ENCODE measurements around the gene NLRP1. TPM values are rescaled to one million over a fixed set of nuclear protein-coding genes. Genes with fewer than 3 reads are reported as not detected.

The NLRP1 gene
- total RNA-seq, 2 experiments from 2014 or later, result 254 to 258 TPM

- H3K27me3 ChIP-seq (ENCODE audit: control insufficient read depth in 1 of 2, insufficient read depth in 2 of 2, low read length in 2 of 2), result no peaks in the 10 kb centered on the region
- Mint-ChIP-seq H3K4me3 (peak overlapping the region; percentile 69), H3K36me3 (ENCODE audit: low read depth) (peaks cover 19% of the 10 kb centered on the region), H3K27me3 (no peaks in the 10 kb centered on the region), H3K4me1 (ENCODE audit: low read depth) (peaks cover 43% of the 10 kb centered on the region), H3K27ac (peak overlapping the region; percentile 0), H3K9me3 (no peaks in the 10 kb centered on the region)
- DNase-seq (peak in 3 of 14 experiments; percentile 1 to 38 (median 37)), ATAC-seq (ENCODE audit: poor library complexity) (peak; percentile 39)
- H3K27ac ChIP-seq (ENCODE audit: low read depth in 1 of 2, low read length in 2 of 2), result no peak overlapping the region
- TF ChIP-seq, protein P1, sequence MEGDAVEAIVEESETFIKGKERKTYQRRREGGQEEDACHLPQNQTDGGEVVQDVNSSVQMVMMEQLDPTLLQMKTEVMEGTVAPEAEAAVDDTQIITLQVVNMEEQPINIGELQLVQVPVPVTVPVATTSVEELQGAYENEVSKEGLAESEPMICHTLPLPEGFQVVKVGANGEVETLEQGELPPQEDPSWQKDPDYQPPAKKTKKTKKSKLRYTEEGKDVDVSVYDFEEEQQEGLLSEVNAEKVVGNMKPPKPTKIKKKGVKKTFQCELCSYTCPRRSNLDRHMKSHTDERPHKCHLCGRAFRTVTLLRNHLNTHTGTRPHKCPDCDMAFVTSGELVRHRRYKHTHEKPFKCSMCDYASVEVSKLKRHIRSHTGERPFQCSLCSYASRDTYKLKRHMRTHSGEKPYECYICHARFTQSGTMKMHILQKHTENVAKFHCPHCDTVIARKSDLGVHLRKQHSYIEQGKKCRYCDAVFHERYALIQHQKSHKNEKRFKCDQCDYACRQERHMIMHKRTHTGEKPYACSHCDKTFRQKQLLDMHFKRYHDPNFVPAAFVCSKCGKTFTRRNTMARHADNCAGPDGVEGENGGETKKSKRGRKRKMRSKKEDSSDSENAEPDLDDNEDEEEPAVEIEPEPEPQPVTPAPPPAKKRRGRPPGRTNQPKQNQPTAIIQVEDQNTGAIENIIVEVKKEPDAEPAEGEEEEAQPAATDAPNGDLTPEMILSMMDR (IDR thresholded peaks at IDR 0.05), result no peak
- ChIA-PET CTCF (interaction anchor here (2.2 kb wide), 1 partner anchor 29 kb away, joined by 21 read pairs; the partner anchor contains the start of gene C1QBP), POLR2A (interaction anchor here (1.2 to 2.8 kb wide), 5 partner anchors 17 to 276 kb away, joined by 3 to 33 read pairs (median 4); partner anchors contain the start of genes C1QBP, DERL2, MIS12 and NUP88)
- peaks cover 24% of the 10 kb centered on the region for H3K4me1 ChIP-seq (ENCODE audit: insufficient read depth, low read length)
- H3K36me3 ChIP-seq (ENCODE audit: insufficient read depth, low read length), result peaks cover 12% of the 10 kb centered on the region
- no peaks in the 10 kb centered on the region for H3K9me3 ChIP-seq (ENCODE audit: control insufficient read depth in 1 of 2, insufficient read depth in 1 of 2, low read length in 2 of 2)
- peak overlapping the region; percentile 86 for H3K4me3 ChIP-seq (ENCODE audit: low read length)
- intact Hi-C loops (cut with DNase I, micrococcal nuclease), result loop anchor here (1.0 to 2.0 kb wide), 5 partner anchors 19 to 277 kb away; partner anchors contain the start of genes C1QBP (in 1 of the 2), DERL2 (in 1 of the 2), MIS12 (in 1 of the 2) and RPAIN (in 1 of the 2)
Measured at GRCh38 chr17:5468075-5468473, 116.2 kb downstream of the NLRP1 start.

GRCh38 chr17:5467416-5467815 lies 116.9 kb downstream of the NLRP1 start:
- Mint-ChIP-seq H3K4me3 (peak overlapping the region; percentile 69), H3K4me1 (ENCODE audit: low read depth) (peaks cover 43% of the 10 kb centered on the region)
- TF ChIP-seq, protein P1 (IDR thresholded peaks at IDR 0.05), result no peak

DNA sequence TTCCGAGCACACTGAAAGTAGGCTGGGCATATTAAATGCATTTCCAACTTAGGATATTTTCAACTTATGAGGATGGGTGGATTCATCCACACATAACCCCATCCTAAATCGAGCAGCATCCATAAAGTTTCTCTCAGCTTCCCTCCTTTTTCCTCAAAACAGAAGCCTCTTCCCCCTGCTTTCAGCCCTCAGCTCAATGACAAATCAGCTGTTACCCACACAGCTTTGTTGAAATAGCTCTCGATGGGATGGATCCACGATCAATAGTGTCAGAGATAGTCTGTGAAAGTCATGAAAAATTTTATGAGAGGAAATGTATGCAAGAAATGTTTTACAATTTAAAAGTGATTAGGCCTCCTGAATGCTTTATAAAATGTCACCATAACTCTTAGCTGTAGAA lies 118.0 kb downstream of the NLRP1 start:
- TF ChIP-seq, protein P1 (IDR thresholded peaks at IDR 0.05), result no peak
- no peak overlapping the region for H3K27ac Mint-ChIP-seq
- POLR2A ChIA-PET, result no interaction called here
- DNase-seq (no peak), ATAC-seq (ENCODE audit: poor library complexity) (no peak)
- no peaks in the 10 kb centered on the region for H3K27me3 Mint-ChIP-seq
- H3K36me3 Mint-ChIP-seq (ENCODE audit: low read depth), result peaks cover 6% of the 10 kb centered on the region
- Histone ChIP-seq H3K27me3 (ENCODE audit: control insufficient read depth in 1 of 2, insufficient read depth in 2 of 2, low read length in 2 of 2) (no peaks in the 10 kb centered on the region), H3K9me3 (ENCODE audit: control insufficient read depth in 1 of 2, insufficient read depth in 1 of 2, low read length in 2 of 2) (no peaks in the 10 kb centered on the region), H3K27ac (ENCODE audit: low read depth in 1 of 2, low read length in 2 of 2) (no peak overlapping the region), H3K4me3 (ENCODE audit: low read length) (no peak overlapping the region), H3K36me3 (ENCODE audit: insufficient read depth, low read length) (peaks cover 6% of the 10 kb centered on the region), H3K4me1 (ENCODE audit: insufficient read depth, low read length) (peaks cover 24% of the 10 kb centered on the region)
- H3K9me3 Mint-ChIP-seq, result no peaks in the 10 kb centered on the region
- intact Hi-C loops (cut with DNase I, micrococcal nuclease), result no loop called here
- CTCF ChIA-PET, result interaction anchor here (1.2 kb wide), 1 partner anchor 27 kb away, joined by 5 read pairs; the partner anchor contains the start of gene C1QBP
- H3K4me3 Mint-ChIP-seq, result peak overlapping the region; percentile 46
- peaks cover 43% of the 10 kb centered on the region for H3K4me1 Mint-ChIP-seq (ENCODE audit: low read depth)

More at GRCh38 chr17:5467416-5467815, 116.9 kb downstream of the NLRP1 start:
- no peak for ATAC-seq (ENCODE audit: poor library complexity)
- no peaks in the 10 kb centered on the region for H3K9me3 Mint-ChIP-seq
- no peak overlapping the region for H3K27ac ChIP-seq (ENCODE audit: low read depth in 1 of 2, low read length in 2 of 2)
- no peaks in the 10 kb centered on the region for H3K27me3 ChIP-seq (ENCODE audit: control insufficient read depth in 1 of 2, insufficient read depth in 2 of 2, low read length in 2 of 2)
- H3K4me1 ChIP-seq (ENCODE audit: insufficient read depth, low read length), result peaks cover 24% of the 10 kb centered on the region
- H3K9me3 ChIP-seq (ENCODE audit: control insufficient read depth in 1 of 2, insufficient read depth in 1 of 2, low read length in 2 of 2), result no peaks in the 10 kb centered on the region
- intact Hi-C loops (cut with DNase I, micrococcal nuclease), result no loop called here
- H3K36me3 ChIP-seq (ENCODE audit: insufficient read depth, low read length), result peaks cover 10% of the 10 kb centered on the region
- H3K36me3 Mint-ChIP-seq (ENCODE audit: low read depth), result peaks cover 14% of the 10 kb centered on the region
- H3K27me3 Mint-ChIP-seq, result no peaks in the 10 kb centered on the region
- POLR2A ChIA-PET, result interaction anchor here (1.5 to 2.8 kb wide), 3 partner anchors 18 to 45 kb away, joined by 3 to 33 read pairs (median 7); partner anchors contain the start of genes C1QBP, DERL2 and MIS12
- peak overlapping the region; percentile 0 for H3K27ac Mint-ChIP-seq
- CTCF ChIA-PET, result interaction anchor here (2.2 kb wide), 1 partner anchor 29 kb away, joined by 21 read pairs; the partner anchor contains the start of gene C1QBP
- DNase-seq, result no peak
- H3K4me3 ChIP-seq (ENCODE audit: low read length), result peak overlapping the region; percentile 86
